ENCODE measurements around the gene CD2AP. TPM values are rescaled to one million over a fixed set of nuclear protein-coding genes. Genes with fewer than 3 reads are reported as not detected.

Gene CD2AP
- total and polyA plus RNA-seq, 9 of the 15 experiments (the other 6 are each of a cell fraction or from before 2014, with no cell fraction given): 9.4 to 69.7 (median 38.7) TPM

- TF ChIP-seq, protein P1, sequence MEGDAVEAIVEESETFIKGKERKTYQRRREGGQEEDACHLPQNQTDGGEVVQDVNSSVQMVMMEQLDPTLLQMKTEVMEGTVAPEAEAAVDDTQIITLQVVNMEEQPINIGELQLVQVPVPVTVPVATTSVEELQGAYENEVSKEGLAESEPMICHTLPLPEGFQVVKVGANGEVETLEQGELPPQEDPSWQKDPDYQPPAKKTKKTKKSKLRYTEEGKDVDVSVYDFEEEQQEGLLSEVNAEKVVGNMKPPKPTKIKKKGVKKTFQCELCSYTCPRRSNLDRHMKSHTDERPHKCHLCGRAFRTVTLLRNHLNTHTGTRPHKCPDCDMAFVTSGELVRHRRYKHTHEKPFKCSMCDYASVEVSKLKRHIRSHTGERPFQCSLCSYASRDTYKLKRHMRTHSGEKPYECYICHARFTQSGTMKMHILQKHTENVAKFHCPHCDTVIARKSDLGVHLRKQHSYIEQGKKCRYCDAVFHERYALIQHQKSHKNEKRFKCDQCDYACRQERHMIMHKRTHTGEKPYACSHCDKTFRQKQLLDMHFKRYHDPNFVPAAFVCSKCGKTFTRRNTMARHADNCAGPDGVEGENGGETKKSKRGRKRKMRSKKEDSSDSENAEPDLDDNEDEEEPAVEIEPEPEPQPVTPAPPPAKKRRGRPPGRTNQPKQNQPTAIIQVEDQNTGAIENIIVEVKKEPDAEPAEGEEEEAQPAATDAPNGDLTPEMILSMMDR (IDR thresholded peaks at IDR 0.05 in 2 of 3, conservative IDR thresholded peaks at IDR 0.05 in 1 of 3; ENCODE audit: insufficient read depth in 2 of 3, low read depth in 1 of 3, low read length in 3 of 3): peak; percentile 28 to 48 (median 42); a peak in 3 of 6 replicates
- TF ChIP-seq MAX (CRISPR knock-in tag; IDR thresholded peaks at IDR 0.05): peak; percentile 37
- peak; percentile 97 for TF ChIP-seq RBM25 (IDR thresholded peaks at IDR 0.05; ENCODE audit: low read depth, low read length, severe bottlenecking)
- TF ChIP-seq, protein P2, sequence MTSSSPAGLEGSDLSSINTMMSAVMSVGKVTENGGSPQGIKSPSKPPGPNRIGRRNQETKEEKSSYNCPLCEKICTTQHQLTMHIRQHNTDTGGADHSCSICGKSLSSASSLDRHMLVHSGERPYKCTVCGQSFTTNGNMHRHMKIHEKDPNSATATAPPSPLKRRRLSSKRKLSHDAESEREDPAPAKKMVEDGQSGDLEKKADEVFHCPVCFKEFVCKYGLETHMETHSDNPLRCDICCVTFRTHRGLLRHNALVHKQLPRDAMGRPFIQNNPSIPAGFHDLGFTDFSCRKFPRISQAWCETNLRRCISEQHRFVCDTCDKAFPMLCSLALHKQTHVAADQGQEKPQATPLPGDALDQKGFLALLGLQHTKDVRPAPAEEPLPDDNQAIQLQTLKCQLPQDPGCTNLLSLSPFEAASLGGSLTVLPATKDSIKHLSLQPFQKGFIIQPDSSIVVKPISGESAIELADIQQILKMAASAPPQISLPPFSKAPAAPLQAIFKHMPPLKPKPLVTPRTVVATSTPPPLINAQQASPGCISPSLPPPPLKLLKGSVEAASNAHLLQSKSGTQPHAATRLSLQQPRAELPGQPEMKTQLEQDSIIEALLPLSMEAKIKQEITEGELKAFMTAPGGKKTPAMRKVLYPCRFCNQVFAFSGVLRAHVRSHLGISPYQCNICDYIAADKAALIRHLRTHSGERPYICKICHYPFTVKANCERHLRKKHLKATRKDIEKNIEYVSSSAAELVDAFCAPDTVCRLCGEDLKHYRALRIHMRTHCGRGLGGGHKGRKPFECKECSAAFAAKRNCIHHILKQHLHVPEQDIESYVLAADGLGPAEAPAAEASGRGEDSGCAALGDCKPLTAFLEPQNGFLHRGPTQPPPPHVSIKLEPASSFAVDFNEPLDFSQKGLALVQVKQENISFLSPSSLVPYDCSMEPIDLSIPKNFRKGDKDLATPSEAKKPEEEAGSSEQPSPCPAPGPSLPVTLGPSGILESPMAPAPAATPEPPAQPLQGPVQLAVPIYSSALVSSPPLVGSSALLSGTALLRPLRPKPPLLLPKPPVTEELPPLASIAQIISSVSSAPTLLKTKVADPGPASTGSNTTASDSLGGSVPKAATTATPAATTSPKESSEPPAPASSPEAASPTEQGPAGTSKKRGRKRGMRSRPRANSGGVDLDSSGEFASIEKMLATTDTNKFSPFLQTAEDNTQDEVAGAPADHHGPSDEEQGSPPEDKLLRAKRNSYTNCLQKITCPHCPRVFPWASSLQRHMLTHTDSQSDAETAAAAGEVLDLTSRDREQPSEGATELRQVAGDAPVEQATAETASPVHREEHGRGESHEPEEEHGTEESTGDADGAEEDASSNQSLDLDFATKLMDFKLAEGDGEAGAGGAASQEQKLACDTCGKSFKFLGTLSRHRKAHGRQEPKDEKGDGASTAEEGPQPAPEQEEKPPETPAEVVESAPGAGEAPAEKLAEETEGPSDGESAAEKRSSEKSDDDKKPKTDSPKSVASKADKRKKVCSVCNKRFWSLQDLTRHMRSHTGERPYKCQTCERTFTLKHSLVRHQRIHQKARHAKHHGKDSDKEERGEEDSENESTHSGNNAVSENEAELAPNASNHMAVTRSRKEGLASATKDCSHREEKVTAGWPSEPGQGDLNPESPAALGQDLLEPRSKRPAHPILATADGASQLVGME (CRISPR knock-in tag; IDR thresholded peaks at IDR 0.05): 0 out of 2 replicates have a peak, but pooled peaks have one; percentile 69
- peak; percentile 95 for TF ChIP-seq PHF8 (IDR thresholded peaks at IDR 0.05; ENCODE audit: borderline replicate concordance, low read length)
- peak; percentile 84 for TF ChIP-seq TFAP4 (CRISPR knock-in tag; IDR thresholded peaks at IDR 0.05; ENCODE audit: borderline replicate concordance)
- TF ChIP-seq ZNF316 (IDR thresholded peaks at IDR 0.05): peak; percentile 50
- peak; percentile 83 for TF ChIP-seq SP1 (CRISPR knock-in tag; IDR thresholded peaks at IDR 0.05)
- peak; percentile 93 for TF ChIP-seq ARHGAP35 (IDR thresholded peaks at IDR 0.05; ENCODE audit: partially characterized antibody)
- TF ChIP-seq ATF1 (CRISPR knock-in tag; IDR thresholded peaks at IDR 0.05): peak; percentile 80; the same call in 1 of the 2 replicates
- peak; percentile 97 for TF ChIP-seq ATF1 (tag; IDR thresholded peaks at IDR 0.05)
- peak in 1 of 2 experiments; percentile 33; a peak in 1 of 4 replicates for TF ChIP-seq KDM4B (IDR thresholded peaks at IDR 0.05; ENCODE audit: borderline replicate concordance in 2 of 2, low read depth in 1 of 2)
- peak; percentile 27 for TF ChIP-seq MTA3 (IDR thresholded peaks at IDR 0.05; ENCODE audit: borderline replicate concordance)
- TF ChIP-seq, protein P3, sequence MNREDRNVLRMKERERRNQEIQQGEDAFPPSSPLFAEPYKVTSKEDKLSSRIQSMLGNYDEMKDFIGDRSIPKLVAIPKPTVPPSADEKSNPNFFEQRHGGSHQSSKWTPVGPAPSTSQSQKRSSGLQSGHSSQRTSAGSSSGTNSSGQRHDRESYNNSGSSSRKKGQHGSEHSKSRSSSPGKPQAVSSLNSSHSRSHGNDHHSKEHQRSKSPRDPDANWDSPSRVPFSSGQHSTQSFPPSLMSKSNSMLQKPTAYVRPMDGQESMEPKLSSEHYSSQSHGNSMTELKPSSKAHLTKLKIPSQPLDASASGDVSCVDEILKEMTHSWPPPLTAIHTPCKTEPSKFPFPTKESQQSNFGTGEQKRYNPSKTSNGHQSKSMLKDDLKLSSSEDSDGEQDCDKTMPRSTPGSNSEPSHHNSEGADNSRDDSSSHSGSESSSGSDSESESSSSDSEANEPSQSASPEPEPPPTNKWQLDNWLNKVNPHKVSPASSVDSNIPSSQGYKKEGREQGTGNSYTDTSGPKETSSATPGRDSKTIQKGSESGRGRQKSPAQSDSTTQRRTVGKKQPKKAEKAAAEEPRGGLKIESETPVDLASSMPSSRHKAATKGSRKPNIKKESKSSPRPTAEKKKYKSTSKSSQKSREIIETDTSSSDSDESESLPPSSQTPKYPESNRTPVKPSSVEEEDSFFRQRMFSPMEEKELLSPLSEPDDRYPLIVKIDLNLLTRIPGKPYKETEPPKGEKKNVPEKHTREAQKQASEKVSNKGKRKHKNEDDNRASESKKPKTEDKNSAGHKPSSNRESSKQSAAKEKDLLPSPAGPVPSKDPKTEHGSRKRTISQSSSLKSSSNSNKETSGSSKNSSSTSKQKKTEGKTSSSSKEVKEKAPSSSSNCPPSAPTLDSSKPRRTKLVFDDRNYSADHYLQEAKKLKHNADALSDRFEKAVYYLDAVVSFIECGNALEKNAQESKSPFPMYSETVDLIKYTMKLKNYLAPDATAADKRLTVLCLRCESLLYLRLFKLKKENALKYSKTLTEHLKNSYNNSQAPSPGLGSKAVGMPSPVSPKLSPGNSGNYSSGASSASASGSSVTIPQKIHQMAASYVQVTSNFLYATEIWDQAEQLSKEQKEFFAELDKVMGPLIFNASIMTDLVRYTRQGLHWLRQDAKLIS (CRISPR knock-in tag; IDR thresholded peaks at IDR 0.05): peak; percentile 86
These were observed at the start of gene CD2AP (continued) for GRCh38 chr6:47477497-47478232.
